ENCODE results near the gene MYRF.

MYRF gene

DNA sequence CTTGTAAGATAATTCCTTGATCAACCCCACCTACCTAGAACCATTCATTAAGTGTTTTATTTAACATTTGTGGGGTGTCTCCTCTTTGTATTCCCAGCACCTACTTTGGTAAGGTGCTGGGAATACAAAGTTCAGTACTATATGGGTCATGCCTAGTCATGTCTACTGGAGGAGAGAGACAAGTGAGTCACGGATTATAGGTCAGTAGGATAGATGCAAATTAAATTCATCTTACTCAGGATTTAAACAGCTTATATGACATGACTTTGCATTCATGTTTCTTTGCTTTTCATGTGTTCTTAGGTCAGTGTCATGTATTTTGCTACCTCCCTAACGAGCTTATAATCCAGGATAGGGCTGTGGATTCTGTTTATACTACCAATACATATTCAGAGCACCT lies 67.7 kb downstream of the MYRF start:
- peak; percentile 37 for DNase-seq (ENCODE audit: low spot score)

DNA sequence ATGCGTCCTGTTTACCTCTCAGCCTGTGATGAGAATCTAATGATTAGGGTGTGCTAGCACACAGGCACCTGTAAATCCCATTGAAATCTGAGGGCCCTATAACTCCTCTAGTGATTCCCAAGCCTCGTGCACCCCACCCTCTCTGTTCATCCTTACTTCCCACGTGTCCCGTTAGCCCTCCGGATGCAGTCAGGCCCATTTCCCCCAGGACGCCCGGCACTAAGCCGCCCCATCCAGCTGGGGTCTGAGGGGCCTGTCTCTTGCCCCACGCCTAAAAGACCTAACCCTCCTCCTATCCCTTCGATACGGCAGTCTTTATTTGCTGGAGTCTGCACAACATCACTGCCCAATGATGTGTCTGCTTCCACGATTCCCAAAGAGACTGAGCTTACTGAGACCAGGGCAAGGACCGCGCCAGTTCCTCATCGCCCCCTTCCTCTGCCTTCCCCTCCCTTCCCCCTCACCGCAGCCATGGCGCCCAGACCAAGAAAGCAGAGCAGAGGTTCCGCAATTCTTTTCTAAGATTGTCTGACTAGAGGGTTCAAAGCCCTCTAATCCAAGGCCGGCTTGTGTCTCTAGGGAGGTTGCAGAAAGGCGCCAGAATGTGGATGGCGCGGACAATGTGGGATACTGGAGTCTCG lies 74.6 kb downstream of the MYRF start:
- DNase-seq (ENCODE audit: low spot score) = no peak

DNA sequence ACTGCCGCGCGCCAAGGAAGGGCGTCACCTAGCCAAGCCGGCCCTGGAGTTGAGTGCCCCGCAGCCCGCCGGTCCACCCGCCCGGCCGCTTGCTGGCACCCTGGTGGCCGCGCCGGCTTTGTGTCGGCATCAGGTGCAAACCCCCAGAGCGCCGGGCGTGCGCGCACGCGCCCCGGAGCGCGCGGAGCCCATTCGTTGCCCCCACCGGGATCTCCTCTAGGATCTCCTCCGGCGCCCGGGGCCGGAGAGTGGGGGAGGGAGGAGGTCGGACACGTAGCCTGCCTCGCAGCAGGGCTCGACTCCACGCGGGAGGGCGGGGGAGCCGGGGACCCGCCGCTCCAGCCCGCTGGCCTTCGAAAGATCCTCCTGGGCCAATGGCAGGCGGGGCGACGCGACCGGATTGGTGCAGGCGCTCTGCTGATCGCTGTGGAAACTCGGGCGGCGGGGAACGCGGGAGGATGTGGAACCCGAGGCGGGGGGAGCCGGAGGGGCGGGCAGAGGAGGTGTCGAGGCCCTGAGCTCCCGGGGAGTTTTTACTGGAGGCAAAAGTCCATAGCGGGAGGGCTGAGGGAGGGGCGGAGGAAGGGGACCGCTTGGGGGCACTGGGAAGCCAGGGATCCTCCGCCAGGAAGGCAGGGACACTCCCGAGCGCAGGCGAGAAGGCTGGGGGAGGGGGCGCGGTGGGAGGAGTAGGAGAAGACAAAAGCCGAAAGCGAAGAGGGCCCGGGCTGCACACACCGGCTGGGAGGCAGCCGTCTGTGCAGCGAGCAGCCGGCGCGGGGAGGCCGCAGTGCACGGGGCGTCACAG lies 75.3 kb downstream of the MYRF start, which contains the start of gene FADS2:
Gene FADS2, plus strand, starts transcription at position 730 of the 808 bp plus-strand sequence. CDS start 91 bp downstream, outside the sequence.
- DNase-seq (ENCODE audit: low spot score) = peak; percentile 38

DNA sequence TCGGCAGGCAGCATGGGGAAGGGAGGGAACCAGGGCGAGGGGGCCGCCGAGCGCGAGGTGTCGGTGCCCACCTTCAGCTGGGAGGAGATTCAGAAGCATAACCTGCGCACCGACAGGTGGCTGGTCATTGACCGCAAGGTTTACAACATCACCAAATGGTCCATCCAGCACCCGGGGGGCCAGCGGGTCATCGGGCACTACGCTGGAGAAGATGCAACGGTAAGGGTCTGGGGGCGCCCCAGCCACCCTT lies 75.9 kb downstream of the MYRF start:
- DNase-seq (ENCODE audit: low spot score) = no peak

DNA sequence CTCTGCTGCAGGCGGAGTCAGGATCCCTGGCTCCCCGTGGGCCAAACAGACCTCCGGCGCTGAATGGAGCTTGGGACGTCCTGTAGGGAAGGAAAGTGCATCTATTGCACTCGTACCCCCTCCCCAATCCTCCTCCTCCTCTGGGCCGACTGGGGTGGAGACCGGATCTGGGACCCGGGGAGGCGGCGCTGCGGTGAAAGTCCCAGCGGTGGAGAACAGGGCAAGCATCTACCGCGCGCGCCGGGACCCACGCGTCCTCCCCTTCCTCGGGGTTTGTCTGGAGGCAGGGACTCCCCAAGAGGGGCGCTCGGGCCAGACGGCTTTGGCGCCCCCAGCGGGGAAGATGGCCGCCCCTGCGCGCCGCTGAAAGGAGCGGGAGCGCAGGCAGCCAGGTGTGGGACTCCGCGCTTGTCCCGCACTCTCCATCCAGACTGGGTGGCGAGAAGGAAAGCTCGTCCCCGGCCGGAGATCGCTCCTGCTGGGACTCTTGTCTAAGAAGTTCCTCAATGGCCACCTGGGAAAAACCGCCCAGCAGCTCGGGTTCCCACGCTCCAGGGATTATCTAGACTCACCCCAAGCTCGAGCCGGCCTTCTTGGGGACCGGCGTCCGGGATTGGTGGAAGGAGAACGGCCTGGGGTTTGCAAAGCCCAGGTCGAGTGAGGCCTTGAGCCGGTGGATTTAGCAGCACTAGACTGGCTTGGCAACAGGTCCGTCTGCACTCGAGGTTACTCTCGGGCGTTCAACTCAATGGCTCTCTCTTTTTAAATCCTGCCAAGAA lies 76.4 kb downstream of the MYRF start:
- DNase-seq (ENCODE audit: low spot score) = peak; percentile 44

DNA sequence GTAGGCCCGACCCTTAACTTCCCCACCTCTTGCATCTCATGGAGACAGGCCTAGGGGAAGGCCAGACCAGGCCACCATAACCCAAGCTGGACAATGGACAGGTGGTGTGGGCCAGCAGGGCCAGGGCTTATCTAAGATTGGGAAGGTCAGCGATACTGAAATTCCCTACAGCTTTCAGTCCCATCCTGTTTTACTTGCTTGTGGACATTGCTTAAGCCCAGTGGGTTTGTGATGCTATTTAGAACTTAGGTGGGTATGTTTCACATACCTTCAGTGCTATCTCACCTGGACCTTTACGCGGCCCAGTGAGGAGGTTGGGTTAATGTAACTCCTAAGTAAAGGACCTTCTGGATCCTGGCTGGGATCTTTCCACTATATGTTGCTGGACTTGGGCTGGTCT lies 77.4 kb downstream of the MYRF start:
- DNase-seq (ENCODE audit: low spot score) = no peak

DNA sequence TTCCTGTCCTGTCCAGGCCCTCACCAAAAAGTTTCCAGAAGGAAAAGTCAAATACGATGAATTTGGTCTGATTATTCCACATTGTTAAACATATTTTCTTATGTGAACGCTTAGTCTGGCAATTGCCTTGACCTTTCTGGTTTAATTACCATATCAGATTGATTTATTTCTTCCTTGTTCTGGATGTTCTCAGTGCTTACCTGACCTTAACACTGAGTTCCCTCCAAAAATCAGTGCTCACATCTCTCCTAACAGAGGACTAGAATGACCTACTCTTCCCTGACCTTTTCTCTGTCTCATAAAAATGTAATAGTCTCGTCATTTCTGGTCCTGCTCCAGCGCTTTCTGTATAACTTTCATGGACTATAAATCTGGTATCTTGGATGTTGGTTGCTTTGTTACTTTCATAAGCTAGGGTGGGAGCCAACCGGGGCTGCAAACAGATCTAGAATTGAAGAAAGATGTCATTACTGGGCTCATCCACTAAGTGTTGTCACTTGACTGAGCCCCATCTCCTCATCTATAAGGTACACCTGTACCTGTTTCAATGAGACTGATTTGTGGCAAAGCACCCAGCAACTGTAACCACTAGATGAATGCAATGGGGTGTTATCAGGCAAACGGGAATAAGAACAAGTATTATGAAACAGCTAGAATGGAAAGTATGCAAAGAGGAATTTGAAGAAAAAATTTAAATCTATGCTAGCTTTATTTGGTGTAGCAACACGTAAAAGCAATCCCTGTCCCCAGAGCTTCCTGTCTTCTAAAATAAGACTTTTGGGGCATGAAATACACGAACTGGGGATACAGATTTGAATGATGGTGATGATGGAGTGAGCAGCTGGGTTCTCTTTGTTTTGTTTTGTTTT lies 78.0 kb downstream of the MYRF start:
- DNase-seq (ENCODE audit: low spot score) = no peak

DNA sequence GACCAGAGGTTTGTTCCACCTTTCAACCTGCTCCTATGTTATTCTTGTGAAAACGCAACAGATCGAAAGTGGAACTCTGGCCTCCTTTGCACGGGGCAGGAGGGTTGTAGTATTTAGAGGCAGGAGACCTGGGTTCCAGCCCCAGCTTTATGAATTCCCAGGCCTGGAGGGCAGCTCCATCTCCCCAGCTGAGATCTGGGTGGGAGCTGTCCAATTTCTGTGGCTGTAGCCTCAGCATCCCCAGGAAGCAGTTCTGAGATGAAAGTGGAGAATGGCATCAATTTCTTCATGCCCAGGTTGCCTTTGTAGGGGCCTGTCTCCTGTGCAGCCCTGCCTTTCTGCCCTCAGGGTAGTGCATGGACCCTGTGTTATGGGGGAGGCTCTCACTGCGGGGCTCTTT lies 79.8 kb downstream of the MYRF start:
- DNase-seq (ENCODE audit: low spot score) = no peak

DNA sequence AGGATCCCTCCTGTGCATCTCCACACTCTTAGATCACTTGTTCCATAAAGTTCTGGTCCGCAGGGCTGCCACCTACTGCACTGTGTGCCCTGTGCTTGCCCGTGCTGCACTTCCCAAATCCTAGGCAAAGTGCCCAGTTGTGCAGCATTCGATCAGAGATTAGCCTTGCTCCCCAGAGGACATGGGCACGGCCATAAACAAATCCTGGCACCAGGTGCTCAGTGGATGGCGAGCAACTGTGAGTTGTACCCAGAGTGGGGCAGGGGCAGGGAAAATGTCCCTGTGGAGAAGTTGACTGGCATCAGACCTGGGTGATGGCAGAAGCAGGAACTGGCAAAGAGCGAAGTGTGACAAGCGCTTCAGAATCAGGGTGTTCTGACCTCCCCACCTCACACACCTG lies 80.3 kb downstream of the MYRF start:
- DNase-seq (ENCODE audit: low spot score) = peak; percentile 57

DNA sequence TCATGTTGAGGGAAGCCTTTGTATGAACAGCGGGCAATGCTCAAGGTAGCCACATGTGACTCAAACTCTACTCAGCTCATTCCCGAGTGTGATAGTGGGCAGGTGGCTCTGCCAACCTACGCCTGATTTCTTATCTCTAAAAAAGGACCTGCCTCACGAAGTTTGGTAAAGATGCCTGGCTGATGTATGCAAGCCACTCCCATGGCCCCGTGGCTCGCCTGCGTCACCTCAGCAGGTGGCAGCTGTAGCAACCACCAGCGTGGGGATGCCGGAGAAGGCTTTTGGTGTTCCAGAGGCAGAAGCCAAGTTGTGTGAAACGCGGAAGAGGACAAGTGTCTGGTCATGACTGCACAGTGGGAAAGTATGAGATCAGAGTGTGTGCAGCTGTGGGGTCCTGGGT lies 81.0 kb downstream of the MYRF start:
- DNase-seq (ENCODE audit: low spot score) = peak; percentile 72

DNA sequence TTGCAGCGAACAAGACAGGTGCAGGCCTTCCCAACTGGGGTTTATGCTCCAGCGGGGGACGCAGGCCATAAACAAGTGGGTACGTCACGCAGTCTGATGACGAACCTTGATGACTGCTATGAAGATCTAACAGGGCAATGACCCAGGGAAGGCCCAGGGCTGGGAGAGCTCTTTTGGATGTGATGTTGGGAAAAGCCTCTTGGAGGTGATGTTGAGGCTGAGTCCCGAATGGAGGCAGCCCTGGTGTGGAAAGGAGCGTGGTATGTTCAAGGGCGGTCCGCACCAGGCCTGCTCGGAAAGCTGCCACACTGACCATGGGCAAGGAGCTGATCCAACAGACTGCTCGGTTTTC lies 81.5 kb downstream of the MYRF start:
- peak; percentile 43 for DNase-seq (ENCODE audit: low spot score)

DNA sequence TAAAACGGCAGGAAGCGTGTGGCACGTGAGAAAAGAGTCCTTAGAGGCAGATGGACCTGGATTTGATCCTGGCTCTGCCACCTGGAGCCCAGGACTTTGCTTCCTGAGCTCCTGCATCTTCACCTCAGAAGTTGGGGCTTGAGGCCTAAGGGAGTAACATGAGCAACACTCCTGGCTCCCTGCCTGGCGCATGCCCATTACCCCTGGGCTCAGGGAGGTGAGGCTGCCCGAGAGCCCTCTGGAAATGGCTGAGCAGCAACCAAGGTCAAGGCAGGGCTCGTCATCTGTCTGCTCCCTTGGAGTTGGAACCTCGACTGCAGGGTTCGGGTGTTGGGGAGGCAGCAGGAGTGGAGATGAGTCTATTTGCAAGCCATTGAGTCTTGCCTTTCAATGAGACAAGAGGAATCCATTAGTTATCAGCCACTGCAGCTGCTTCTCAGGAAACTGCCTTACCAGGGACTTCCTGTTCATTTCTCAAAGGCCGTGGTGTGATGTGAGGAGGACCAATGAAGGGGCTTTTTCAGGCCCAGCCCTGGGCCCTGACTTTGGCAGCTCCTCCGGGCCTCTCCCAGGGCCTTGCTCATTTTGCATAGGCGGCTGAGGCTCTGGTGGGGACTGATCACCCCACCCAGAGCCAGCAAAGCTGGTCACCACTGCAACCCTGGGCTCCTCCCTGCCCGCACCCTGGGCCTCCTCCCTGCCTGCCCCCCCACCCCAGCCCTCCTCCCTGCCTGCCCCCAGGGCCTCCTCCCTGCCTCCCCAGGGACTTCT lies 82.0 kb downstream of the MYRF start:
- peak; percentile 88 for DNase-seq (ENCODE audit: low spot score)

DNA sequence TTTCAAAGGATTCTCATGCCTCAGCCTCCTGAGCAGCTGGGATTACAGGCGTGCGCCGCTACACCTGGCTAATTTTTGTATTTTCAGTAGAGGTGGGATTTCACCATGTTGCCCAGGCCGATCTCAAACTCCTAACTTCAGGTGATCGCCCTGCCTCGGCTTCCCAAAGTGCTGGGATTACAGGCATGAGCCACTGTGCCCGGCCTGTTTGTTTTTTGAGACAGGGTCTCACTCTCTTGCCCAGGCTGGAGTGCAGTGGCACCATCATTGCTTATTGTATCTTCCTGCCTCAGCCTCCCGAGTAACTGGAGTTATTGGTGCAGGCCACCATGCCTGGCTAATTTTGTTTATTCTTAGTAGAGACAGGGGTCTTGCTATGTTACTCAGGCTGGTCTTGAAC lies 83.8 kb downstream of the MYRF start:
- DNase-seq (ENCODE audit: low spot score) = no peak

DNA sequence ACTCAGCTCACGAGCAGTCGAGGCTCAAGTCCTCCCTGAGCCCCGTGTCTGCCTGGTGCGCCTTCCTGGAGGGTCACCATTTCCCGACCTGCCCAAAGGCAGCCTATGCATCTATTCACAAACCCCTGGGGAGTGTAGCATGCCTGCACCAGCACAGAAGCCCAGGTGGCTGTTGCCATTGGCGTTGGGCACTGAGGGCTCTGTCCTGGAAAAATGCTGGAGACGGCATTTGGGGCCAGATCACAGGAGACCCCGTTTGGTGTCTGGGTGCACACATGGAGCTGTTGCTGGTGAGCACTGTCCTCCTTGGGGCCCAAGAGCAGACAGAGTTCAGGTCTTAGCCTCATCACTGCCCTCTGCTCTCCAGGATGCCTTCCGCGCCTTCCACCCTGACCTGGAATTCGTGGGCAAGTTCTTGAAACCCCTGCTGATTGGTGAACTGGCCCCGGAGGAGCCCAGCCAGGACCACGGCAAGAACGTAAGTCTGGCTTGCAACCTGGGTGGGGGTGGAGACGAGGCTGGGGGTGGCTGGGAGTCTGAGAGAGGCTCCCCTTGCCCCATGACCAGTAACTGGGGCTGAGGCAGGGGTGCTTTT lies 85.1 kb downstream of the MYRF start:
- DNase-seq (ENCODE audit: low spot score) = no peak
